K562 treated with DMSO at 1 percent for 12 hours (cell line): Measurements from ENCODE around the gene GMPR. TPM values are rescaled to one million over a fixed set of nuclear protein-coding genes. Genes with fewer than 3 reads are reported as not detected.

Experiments used
- total RNA-seq: library from RNA; unstranded; fragments of 300-600 nt; gene quantifications from 2 replicates; pipeline ENCODE4 v1.2.3, GENCODE V29; 2022; ENCODE audit not compliant: insufficient read depth

The GMPR gene
- total RNA-seq: 99.2 and 106 TPM in 2 replicates

DNA sequence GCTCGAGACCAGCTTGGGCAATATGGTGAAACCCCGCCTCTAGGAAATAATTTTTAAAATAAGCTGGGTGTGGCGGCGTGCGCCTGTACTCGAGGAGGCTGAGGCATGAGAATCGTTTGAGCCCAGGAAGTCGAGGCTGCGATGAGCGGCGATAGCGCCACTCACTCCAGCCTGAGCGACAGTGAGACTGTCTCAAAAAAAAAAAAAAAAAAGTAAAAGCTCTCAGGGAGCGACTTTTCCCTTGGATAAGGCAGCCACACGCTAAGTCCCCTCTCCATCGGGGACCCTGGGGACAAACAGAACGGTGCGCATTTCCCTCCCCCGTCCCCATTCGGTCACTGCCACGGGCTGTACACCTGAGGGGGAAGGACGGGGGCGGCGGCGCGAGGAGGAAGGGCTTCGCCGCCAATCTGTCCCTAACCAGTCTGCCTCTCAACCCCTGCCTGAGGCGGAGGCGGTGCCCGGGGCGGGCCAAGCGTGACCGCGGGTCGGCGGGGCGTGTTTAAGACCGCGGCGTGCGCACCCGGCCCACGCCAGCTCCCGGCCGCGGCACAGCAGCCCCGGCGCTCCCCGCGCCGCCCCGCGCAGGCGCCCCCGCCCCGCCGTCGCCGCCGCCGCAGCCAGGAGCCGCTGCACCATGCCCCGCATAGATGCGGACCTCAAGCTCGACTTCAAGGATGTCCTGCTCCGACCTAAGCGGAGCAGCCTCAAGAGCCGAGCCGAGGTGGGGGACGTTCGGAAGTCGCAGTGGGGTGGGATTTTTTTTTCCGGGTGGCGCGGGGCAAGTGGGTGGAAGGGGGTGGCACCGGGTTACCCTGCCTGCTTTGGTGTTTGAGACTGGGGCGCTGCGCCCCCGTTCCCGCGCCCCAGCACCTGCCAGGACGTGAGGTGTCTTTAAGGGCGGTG is at the start of gene GMPR:
Gene GMPR, plus strand, starts transcription at position 531 of the 906 bp plus-strand sequence. Its CDS starts 107 bp downstream, at position 638.

Other genes starting within 250 kb of the GMPR start
- 28.7 and 60.2 TPM in 2 replicates for gene MYLIP, start 109.5 kb upstream of the GMPR start, total RNA-seq